Measurements from ENCODE around the gene C1QTNF3. TPM values are rescaled to one million over a fixed set of nuclear protein-coding genes. Genes with fewer than 3 reads are reported as not detected.
"Not testable (repeated sequence)": the region's sequence is repeated elsewhere in the genome, so short reads cannot be mapped to it uniquely, and the experiment has no call there.

The C1QTNF3 gene
- polyA plus RNA-seq (2011; rRNA removed) (0.74 and 1.2 TPM in 2 replicates), polyA minus RNA-seq (2011; rRNA and poly(A)+ RNA removed) (0.32 and 0.48 TPM in 2 replicates)

- ChIA-PET POLR2A (no interaction called here), CTCF (no interaction called here)
- no peak within 1 kb of the TSS for H3K27ac ChIP-seq (ENCODE audit: low read depth, low read length)
- H3K4me3 ChIP-seq (ENCODE audit: low read depth, low read length), result no peak within 1 kb of the TSS
- no peaks in the 10 kb centered on the region for H3K27me3 ChIP-seq (ENCODE audit: control insufficient read depth, insufficient read depth, low read length)
- H3K9me3 ChIP-seq (ENCODE audit: control insufficient read depth, insufficient read depth, low read length), result no peaks in the 10 kb centered on the region
- TF ChIP-seq CTCF (IDR thresholded peaks at IDR 0.05; ENCODE audit: low read depth, low read length), result no peak
- no peak for DNase-seq (ENCODE audit: low read depth, low spot score)
Observed at GRCh38 chr5:34043099-34043876, at the start of gene C1QTNF3. TSS of gene C1QTNF3 (minus strand) at chr5:34043213. CDS start at chr5:34043125, 88 bp downstream.

GRCh38 chr5:34091039-34091438 is 48.0 kb upstream of the C1QTNF3 start:
- H3K9me3 ChIP-seq (ENCODE audit: control insufficient read depth, insufficient read depth, low read length); H3K27ac ChIP-seq (ENCODE audit: low read depth, low read length); CTCF ChIA-PET; H3K27me3 ChIP-seq (ENCODE audit: control insufficient read depth, insufficient read depth, low read length); H3K4me3 ChIP-seq (ENCODE audit: low read depth, low read length); DNase-seq (ENCODE audit: low read depth, low spot score); POLR2A ChIA-PET: not testable (repeated sequence)

- H3K27ac ChIP-seq (ENCODE audit: low read depth, low read length); H3K9me3 ChIP-seq (ENCODE audit: control insufficient read depth, insufficient read depth, low read length); DNase-seq (ENCODE audit: low read depth, low spot score); POLR2A ChIA-PET; CTCF ChIA-PET; H3K27me3 ChIP-seq (ENCODE audit: control insufficient read depth, insufficient read depth, low read length); H3K4me3 ChIP-seq (ENCODE audit: low read depth, low read length): not testable (repeated sequence)
Observed at GRCh38 chr5:34089802-34090201, 46.8 kb upstream of the C1QTNF3 start.

- H3K27me3 ChIP-seq (ENCODE audit: control insufficient read depth, insufficient read depth, low read length); DNase-seq (ENCODE audit: low read depth, low spot score); H3K4me3 ChIP-seq (ENCODE audit: low read depth, low read length); POLR2A ChIA-PET; H3K9me3 ChIP-seq (ENCODE audit: control insufficient read depth, insufficient read depth, low read length); H3K27ac ChIP-seq (ENCODE audit: low read depth, low read length): not testable (repeated sequence)
- CTCF ChIA-PET, result interaction anchor here (0.7 kb wide), 1 partner anchor 90 kb away, joined by 3 read pairs; no protein-coding TSS in a partner anchor
Observed at GRCh38 chr5:34087728-34088127, 44.7 kb upstream of the C1QTNF3 start.

- CTCF ChIA-PET; H3K9me3 ChIP-seq (ENCODE audit: control insufficient read depth, insufficient read depth, low read length); H3K4me3 ChIP-seq (ENCODE audit: low read depth, low read length); POLR2A ChIA-PET; H3K27ac ChIP-seq (ENCODE audit: low read depth, low read length); DNase-seq (ENCODE audit: low read depth, low spot score); H3K27me3 ChIP-seq (ENCODE audit: control insufficient read depth, insufficient read depth, low read length): not testable (repeated sequence)
Observed at GRCh38 chr5:34083898-34084297, 40.9 kb upstream of the C1QTNF3 start.

- DNase-seq (ENCODE audit: low read depth, low spot score); H3K9me3 ChIP-seq (ENCODE audit: control insufficient read depth, insufficient read depth, low read length); POLR2A ChIA-PET; H3K4me3 ChIP-seq (ENCODE audit: low read depth, low read length); H3K27me3 ChIP-seq (ENCODE audit: control insufficient read depth, insufficient read depth, low read length); H3K27ac ChIP-seq (ENCODE audit: low read depth, low read length); CTCF ChIA-PET: not testable (repeated sequence)
Observed at GRCh38 chr5:34079505-34079904, 36.5 kb upstream of the C1QTNF3 start.

- H3K27ac ChIP-seq (ENCODE audit: low read depth, low read length); DNase-seq (ENCODE audit: low read depth, low spot score); H3K27me3 ChIP-seq (ENCODE audit: control insufficient read depth, insufficient read depth, low read length); POLR2A ChIA-PET; H3K9me3 ChIP-seq (ENCODE audit: control insufficient read depth, insufficient read depth, low read length); H3K4me3 ChIP-seq (ENCODE audit: low read depth, low read length): not testable (repeated sequence)
- CTCF ChIA-PET, result interaction anchor here (1.1 kb wide), 1 partner anchor 51 kb away, joined by 3 read pairs; no protein-coding TSS in a partner anchor
Observed at GRCh38 chr5:34077636-34078035, 34.6 kb upstream of the C1QTNF3 start.

- H3K9me3 ChIP-seq (ENCODE audit: control insufficient read depth, insufficient read depth, low read length); CTCF ChIA-PET; POLR2A ChIA-PET; H3K27me3 ChIP-seq (ENCODE audit: control insufficient read depth, insufficient read depth, low read length); H3K4me3 ChIP-seq (ENCODE audit: low read depth, low read length); DNase-seq (ENCODE audit: low read depth, low spot score); H3K27ac ChIP-seq (ENCODE audit: low read depth, low read length): not testable (repeated sequence)
Observed at GRCh38 chr5:34076719-34077364, 33.8 kb upstream of the C1QTNF3 start.

- DNase-seq (ENCODE audit: low read depth, low spot score); POLR2A ChIA-PET; H3K27ac ChIP-seq (ENCODE audit: low read depth, low read length); H3K27me3 ChIP-seq (ENCODE audit: control insufficient read depth, insufficient read depth, low read length); CTCF ChIA-PET; H3K4me3 ChIP-seq (ENCODE audit: low read depth, low read length); H3K9me3 ChIP-seq (ENCODE audit: control insufficient read depth, insufficient read depth, low read length): not testable (repeated sequence)
Observed at GRCh38 chr5:34074472-34074871, 31.5 kb upstream of the C1QTNF3 start.

- CTCF ChIA-PET; POLR2A ChIA-PET; H3K9me3 ChIP-seq (ENCODE audit: control insufficient read depth, insufficient read depth, low read length); H3K27ac ChIP-seq (ENCODE audit: low read depth, low read length); H3K27me3 ChIP-seq (ENCODE audit: control insufficient read depth, insufficient read depth, low read length); DNase-seq (ENCODE audit: low read depth, low spot score); H3K4me3 ChIP-seq (ENCODE audit: low read depth, low read length): not testable (repeated sequence)
Observed at GRCh38 chr5:34074071-34074470, 31.1 kb upstream of the C1QTNF3 start.

- DNase-seq (ENCODE audit: low read depth, low spot score); H3K27ac ChIP-seq (ENCODE audit: low read depth, low read length); H3K27me3 ChIP-seq (ENCODE audit: control insufficient read depth, insufficient read depth, low read length); CTCF ChIA-PET; POLR2A ChIA-PET; H3K9me3 ChIP-seq (ENCODE audit: control insufficient read depth, insufficient read depth, low read length); H3K4me3 ChIP-seq (ENCODE audit: low read depth, low read length): not testable (repeated sequence)
Observed at GRCh38 chr5:34070626-34071025, 27.6 kb upstream of the C1QTNF3 start.
